ENCODE measurements around the gene AP1M2.
A peak's percentile ranks its signal among the peaks of the same experiment; 100 is the strongest.

Gene AP1M2

GRCh38 chr19:10587022-10587838 lies at the start of gene AP1M2:
AP1M2 (minus strand) TSS chr19:10587312; CDS start chr19:10587231, 81 bp downstream.
- DNase-seq: no peak
- ATAC-seq: no peak

- no peak for DNase-seq
- no peak for ATAC-seq
Observed at GRCh38 chr19:10636304-10636972, 49.3 kb upstream of the AP1M2 start.

GRCh38 chr19:10634963-10635362 lies 47.9 kb upstream of the AP1M2 start:
- ATAC-seq: no peak

GRCh38 chr19:10634430-10634829 lies 47.3 kb upstream of the AP1M2 start:
- ATAC-seq: no peak
- no peak for DNase-seq

More at GRCh38 chr19:10634963-10635362, 47.9 kb upstream of the AP1M2 start:
- no peak for DNase-seq

- ATAC-seq: no peak
Observed at GRCh38 chr19:10631874-10632273, 44.8 kb upstream of the AP1M2 start.

GRCh38 chr19:10625762-10626138 lies 38.6 kb upstream of the AP1M2 start:
- DNase-seq (no peak), ATAC-seq (no peak)

More at GRCh38 chr19:10631874-10632273, 44.8 kb upstream of the AP1M2 start:
- DNase-seq: no peak

GRCh38 chr19:10625003-10625761 lies 38.1 kb upstream of the AP1M2 start, which contains the start of gene SLC44A2:
SLC44A2 (plus strand) TSS chr19:10625553; CDS start chr19:10625634, 81 bp downstream.
- ATAC-seq (no peak), DNase-seq (no peak)

- DNase-seq (no peak), ATAC-seq (no peak)
Observed at GRCh38 chr19:10624585-10624984, 37.5 kb upstream of the AP1M2 start.

GRCh38 chr19:10621966-10622365 lies 34.9 kb upstream of the AP1M2 start:
- no peak for DNase-seq
- ATAC-seq: no peak

GRCh38 chr19:10620786-10621185 lies 33.7 kb upstream of the AP1M2 start:
- DNase-seq: no peak
- no peak for ATAC-seq

GRCh38 chr19:10618846-10619245 lies 31.7 kb upstream of the AP1M2 start:
- no peak for DNase-seq
- no peak for ATAC-seq

- DNase-seq (no peak), ATAC-seq (no peak)
Observed at GRCh38 chr19:10617409-10618121, 30.5 kb upstream of the AP1M2 start.

- DNase-seq (no peak), ATAC-seq (no peak)
Observed at GRCh38 chr19:10615429-10616023, 28.4 kb upstream of the AP1M2 start.

- DNase-seq (no peak), ATAC-seq (no peak)
Observed at GRCh38 chr19:10612499-10613119, 25.5 kb upstream of the AP1M2 start.

- ATAC-seq (no peak), DNase-seq (no peak)
Observed at GRCh38 chr19:10611907-10612306, 24.8 kb upstream of the AP1M2 start.

GRCh38 chr19:10604460-10604980 lies 17.4 kb upstream of the AP1M2 start:
- DNase-seq: peak; percentile 35
- ATAC-seq: no peak

- ATAC-seq (peak; percentile 4), DNase-seq (no peak)
Observed at GRCh38 chr19:10603873-10604459, 16.9 kb upstream of the AP1M2 start.

GRCh38 chr19:10603084-10603872 lies 16.2 kb upstream of the AP1M2 start:
- ATAC-seq (peak; percentile 82), DNase-seq (peak; percentile 81)

GRCh38 chr19:10602330-10603083 lies 15.4 kb upstream of the AP1M2 start:
- DNase-seq: peak; percentile 94

More at GRCh38 chr19:10602330-10603083, 15.4 kb upstream of the AP1M2 start:
- ATAC-seq: peak; percentile 81

All from stimulated activated naive CD8-positive, alpha-beta T cell treated with anti-CD3 and anti-CD28 coated beads, Interleukin-15, Interleukin-2, amounts not matched to agents 100 U/mL and 50 U/mL, for 24 hours (primary cell).